GM21717 (cell line): ENCODE results near the gene PEX19.
"Not testable (repeated sequence)": the region's sequence is repeated elsewhere in the genome, so short reads cannot be mapped to it uniquely, and the experiment has no call there.

ENCODE experiments used
- ATAC-seq: cut with Tn5 transposase; IDR thresholded peaks from one replicate; pipeline ENCODE4 v1.9.1; 2021; ENCODE audit warnings: mild to moderate bottlenecking, moderate library complexity; ENCODE audit not compliant: unreplicated experiment

The PEX19 gene, protein sequence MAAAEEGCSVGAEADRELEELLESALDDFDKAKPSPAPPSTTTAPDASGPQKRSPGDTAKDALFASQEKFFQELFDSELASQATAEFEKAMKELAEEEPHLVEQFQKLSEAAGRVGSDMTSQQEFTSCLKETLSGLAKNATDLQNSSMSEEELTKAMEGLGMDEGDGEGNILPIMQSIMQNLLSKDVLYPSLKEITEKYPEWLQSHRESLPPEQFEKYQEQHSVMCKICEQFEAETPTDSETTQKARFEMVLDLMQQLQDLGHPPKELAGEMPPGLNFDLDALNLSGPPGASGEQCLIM

DNA sequence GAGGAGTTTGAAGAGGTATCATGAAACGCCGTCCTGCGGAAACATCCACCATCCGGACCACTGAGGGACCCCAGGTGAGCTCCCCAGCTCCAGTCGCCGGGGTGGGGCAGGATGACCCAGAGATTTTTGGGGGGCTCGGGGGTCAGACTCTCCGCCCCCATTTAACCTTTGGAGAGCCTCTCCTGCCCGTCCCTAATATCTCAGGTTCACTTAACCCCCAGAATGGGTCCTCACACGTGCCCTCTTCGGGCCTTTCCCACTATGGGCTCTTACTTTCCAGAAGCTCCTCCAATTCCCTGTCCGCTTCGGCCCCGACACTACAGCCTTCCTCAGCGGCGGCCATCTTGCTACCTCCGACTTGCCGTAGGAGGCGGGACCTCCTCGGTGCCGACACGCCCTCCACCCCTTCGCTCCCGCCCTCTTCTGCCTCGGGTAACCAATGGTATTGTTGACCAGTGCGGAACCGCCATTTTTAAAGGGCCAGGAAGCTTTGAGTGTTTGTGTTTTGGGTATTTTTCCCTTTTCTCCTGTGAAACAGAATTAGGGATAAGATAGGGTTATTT lies at the start of gene PEX19:
Gene PEX19, minus strand, starts transcription at position 352 of the 563 bp plus-strand sequence. Its CDS starts 9 bp downstream, at position 343.
- ATAC-seq, result peak; percentile 95

- no peak for ATAC-seq
Observed at GRCh38 chr1:160332516-160332915, 47.6 kb upstream of the PEX19 start.

GRCh38 chr1:160330119-160330518 lies 45.2 kb upstream of the PEX19 start:
- no peak for ATAC-seq

GRCh38 chr1:160328184-160328583 lies 43.3 kb upstream of the PEX19 start:
- ATAC-seq, result no peak

DNA sequence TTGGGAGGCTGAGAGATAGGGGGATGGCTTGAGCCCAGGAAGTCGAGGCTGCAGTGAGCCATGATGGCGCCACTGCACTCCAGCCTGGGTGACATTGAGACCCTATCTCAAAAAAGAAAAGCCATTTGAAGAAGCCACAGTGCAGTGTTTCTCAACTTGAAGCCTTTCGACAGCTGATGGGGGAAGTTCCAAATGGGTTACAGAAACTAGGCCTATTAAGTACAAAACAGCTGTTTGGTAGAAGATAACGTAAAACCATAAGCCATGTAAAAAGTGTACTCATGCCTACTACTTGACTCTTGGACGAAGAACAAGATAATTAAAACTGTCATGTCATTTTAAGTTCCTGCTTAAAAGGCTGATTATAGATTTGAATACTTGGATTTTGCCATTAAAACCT lies 41.5 kb upstream of the PEX19 start:
- no peak for ATAC-seq

DNA sequence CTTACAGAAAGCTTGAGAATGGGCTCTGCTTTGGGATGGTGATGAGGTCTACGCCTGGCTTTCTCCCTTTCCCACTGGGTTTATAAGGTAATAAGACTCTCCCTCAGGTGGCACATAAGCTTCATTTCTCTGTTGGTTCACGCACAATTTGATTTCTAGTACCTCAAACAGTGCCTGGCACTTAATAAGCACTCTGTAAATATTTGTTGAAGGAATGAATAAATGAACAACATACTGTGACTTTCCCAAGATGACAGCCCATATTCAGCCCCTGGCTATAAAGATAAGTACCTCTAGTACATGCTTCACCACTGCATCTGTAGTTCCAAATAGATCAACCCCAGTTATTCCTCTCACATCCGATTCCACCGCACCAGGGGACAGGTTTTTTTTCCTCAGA lies 40.3 kb upstream of the PEX19 start:
- ATAC-seq, result no peak

DNA sequence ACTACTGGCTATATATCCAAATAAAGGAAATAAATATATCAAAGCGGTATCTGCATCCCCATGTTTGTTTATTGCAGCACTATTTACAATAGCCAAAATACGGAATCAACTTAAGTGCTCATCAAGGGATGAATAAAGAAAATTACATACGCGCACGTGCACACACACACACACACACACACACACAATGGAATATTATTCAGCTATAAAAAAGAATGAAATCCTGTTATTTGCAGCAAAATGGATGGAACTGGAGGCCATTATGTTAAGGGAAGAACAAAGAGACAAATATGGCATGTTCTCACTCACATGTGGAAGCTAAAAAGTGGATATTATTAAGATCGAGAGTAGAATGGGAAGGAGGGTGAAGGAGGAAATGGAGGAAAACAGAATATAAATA lies 37.9 kb upstream of the PEX19 start:
- ATAC-seq, result no peak

DNA sequence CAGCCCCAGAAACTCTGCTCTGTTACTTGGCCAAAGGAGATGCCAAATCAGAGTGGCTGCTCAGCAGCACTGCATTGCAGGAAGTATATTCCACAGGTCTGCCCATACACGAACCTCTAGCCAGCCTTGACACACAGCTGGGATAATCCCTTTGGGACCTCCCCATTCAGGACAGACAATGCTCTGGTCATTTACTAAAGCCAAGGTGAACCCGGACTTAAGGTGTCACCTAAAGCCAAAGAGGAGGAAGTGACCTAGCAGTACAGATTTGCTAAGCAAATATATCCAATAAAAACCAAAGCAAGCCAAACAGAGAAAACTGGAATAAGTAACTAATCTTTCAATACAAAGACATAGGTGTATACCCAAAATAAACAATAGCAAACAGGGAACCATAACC lies 30.4 kb upstream of the PEX19 start:
- no peak for ATAC-seq

- ATAC-seq, result no peak
Observed at GRCh38 chr1:160309571-160309970, 24.6 kb upstream of the PEX19 start.

DNA sequence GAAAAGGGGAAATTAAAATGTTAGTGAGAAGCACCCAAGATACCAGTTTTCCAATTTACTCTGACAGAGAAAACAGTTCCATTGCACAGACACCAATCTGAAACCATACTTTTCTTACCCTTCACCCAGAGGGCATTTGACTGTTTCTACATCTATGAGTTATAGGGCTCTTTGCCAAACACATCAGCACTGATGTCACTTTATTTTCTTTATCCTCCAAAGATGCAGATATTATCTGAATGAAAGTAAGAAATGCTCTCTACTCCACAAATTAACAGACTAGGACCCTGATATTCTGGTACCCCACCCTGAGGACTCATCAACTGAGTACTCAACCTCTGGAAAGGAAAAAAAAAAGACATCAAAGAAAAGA lies 24.2 kb upstream of the PEX19 start:
- ATAC-seq, result no peak

DNA sequence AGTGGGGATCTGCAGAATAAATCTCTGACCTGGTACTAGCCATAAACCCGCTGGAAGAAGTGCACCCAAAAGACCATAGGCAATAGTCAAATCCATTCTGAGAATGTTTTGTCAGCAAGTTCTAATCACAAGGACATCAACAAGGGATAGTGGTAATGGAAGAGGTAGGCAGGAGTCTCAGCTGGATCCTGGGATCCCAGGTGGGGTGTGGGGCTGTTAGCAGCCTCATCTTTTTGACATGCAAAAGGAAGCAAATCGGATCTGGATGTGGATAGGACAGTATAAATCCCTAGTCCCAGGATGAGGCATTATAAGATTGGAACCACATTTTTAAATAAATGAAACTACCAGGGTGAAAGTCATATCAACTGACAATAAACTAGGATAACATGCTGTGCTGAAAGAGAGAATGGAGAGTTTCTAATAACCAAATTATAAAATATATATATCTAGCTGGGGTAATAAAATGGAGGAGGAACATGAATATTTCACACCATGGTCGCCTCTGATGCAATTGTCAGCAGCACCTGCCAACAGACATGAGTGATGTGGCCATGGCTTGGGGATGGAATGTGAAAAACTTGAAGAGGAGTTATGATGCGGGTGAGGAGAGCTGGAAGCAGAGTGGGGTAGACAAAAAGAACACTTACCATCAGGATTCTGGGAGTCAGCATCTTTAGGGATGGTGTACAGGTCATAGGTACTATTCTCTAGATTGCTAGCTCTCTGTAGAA lies 23.7 kb upstream of the PEX19 start:
- ATAC-seq, result no peak

GRCh38 chr1:160307118-160307791 lies 22.3 kb upstream of the PEX19 start:
- ATAC-seq, result no peak

DNA sequence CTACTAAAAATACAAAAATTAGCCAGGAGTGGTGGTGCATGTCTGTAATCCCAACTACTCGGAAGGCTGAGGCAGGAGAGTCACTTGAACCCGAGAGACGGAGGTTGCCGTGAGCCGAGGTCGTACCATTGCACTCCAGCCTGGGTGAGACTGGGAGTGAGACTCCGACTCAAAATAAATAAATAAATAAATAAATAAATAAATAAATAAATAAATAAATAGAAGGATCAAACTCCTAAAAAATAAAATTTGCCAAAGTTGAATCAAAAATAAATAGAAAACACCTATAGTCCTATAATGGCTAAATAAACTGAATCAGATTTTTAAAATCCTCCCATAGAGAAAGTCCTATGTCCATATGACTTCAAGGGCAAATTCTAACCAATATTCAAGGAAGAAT lies 15.2 kb upstream of the PEX19 start:
- no peak for ATAC-seq

- ATAC-seq, result no peak
Observed at GRCh38 chr1:160296036-160296435, 11.1 kb upstream of the PEX19 start.

DNA sequence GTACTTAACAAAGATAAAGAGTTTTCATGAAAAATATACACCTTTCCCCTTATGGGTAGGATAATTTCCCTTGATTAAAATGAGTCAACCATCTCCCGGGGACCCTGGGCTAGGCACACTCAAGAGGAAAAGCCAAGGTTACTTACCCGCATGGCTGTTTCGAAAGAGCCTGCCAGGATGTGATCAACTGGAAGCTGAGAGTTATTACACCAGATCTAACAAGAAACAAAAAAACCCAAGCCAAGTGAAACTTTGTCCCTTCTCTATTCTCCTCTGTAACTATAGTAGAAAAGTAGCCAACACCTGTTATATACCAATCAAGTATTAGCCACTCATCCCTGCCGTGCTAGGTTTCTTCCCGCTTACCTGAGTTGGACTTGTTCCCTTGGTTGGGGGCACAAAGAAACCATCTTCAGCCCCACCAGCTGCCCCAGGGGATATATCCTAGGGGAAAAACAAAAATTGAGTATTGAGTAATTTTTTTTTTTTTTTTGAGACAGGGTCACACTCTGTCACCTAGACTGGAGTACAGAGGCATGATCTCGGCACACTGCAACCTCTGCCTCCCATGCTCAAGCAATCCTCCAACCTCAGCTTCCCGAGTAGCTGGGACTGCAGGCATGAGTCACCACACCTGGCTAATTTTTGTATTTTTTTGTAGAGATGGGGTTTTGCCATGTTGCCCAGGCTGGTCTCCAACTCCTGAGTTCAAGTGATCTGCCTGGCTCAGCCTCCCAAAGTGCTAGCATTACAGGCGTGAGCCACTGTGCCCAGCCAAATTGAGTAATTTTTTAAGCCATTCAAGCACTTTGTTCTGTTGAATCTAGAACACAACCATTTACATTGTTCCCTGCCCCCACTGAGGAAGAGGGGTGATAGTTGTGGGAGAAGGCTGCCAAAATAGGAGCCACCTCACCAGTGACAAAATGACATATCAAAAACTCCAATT lies 8.4 kb upstream of the PEX19 start:
- ATAC-seq, result no peak

GRCh38 chr1:160291248-160292220 lies 6.6 kb upstream of the PEX19 start:
- ATAC-seq, result no peak

DNA sequence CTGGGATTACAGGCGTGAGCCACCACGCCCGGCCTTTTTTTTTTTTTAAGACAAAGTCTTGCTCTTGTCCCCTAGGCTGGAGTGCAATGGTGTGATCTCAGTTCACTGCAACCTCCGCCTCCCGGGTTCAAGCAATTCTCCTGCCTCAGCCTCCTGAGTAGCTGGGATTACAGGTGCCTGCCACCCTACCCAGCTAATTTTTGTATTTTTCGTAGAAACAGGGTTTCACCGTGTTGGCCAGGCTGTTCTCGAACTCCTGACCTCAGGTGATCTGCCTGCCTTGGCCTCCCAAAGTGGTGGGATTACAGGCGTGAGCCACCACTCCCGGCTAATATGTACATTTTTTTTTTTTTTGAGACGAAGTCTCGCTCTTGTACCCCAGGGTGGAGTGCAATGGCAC lies 2.8 kb upstream of the PEX19 start:
- ATAC-seq, result not testable (repeated sequence)

- no peak for ATAC-seq
Observed at GRCh38 chr1:160285506-160285905, 573 bp upstream of the PEX19 start.

DNA sequence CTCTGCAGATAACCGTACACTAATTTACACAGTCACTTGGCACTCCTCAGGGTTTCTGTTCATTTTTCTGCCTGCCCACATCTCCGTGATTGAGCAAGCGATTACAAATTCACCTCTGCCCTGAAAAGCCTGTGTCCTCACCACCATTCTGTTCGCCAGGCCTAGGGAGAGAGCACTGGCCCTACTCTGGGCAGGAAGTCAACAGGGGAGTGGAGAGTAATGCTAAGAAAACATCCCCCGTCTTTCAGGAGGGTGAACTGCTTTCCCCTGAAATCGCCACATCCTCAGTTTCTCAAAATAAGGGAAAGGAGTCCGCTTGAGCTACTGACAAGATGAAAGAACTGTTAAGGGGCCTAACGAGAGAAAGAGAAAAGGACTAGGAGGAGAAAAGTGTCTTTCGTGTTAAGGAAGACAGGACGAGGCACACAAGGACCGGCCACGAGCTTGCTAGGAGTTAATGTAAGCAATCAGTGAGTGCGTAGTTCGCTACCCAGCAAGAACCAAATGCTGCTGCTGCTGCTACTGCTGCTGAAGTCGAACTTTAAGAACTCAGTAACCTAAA lies 632 bp downstream of the PEX19 start:
- ATAC-seq, result no peak
